GM15510 (cell line): ENCODE data around the gene CNTN2.

Source experiments
- POLR2A ChIP-seq: IDR thresholded peaks from 3 replicates; pipeline ENCODE4 v1.6.1; 2011; ENCODE audit warnings: borderline replicate concordance; ENCODE audit not compliant: insufficient read length; ENCODE audit errors: extremely low read depth

Gene CNTN2

DNA sequence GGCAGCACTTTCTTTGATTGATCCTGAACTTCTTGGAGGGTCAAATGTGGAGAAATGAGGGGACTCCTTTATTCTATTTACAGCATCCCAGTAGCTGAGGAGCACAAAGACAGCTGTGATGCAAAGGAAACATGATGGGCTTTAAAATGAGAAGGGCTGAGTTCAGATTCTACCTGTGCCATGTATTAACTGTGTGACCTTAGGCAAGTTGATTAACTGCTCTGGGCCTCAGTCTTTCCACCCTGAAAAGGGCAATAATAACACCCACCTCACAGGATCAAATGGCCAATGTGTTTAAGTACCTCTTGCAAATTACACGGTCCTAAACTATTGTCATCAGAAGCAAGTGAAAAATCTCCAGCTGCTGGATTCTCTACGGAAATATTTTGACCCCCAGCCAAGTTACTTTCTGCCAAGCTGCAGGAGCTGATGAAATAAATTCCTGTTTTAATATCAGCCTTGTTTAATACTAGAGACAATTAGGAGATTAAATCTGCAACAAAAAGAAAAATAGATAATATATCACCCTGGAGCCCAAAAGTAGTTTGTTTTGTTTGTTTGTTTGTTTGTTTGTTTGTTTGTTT lies 25.5 kb downstream of the CNTN2 start:
- no peak for TF ChIP-seq POLR2A

DNA sequence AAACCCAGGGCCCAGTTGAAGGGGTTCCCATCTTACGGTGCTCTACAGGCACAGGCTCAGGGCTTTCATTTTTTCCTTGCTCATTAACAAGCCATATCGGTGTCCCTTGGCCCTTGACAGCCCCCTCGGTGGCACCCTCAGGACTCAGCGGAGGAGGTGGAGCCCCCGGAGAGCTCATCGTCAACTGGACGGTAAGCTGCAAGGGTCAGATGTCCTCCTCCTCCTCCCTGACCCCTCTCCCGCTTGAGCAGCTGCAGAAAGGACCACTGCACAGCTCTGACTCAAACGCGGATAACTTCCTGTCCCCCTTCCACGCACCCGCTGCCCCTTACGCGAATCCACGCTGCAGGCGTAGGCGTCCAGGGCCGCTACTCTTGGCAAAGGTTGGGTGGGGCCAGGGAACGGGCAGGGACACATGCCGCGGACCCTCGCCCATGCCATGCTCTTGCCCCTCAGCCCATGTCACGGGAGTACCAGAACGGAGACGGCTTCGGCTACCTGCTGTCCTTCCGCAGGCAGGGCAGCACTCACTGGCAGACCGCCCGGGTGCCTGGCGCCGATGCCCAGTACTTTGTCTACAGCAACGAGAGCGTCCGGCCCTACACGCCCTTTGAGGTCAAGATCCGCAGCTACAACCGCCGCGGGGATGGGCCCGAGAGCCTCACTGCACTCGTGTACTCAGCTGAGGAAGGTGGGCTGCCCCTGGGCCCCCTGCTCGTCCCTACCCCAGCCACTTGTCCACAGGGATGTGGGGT lies 26.5 kb downstream of the CNTN2 start:
- TF ChIP-seq POLR2A, result no peak

DNA sequence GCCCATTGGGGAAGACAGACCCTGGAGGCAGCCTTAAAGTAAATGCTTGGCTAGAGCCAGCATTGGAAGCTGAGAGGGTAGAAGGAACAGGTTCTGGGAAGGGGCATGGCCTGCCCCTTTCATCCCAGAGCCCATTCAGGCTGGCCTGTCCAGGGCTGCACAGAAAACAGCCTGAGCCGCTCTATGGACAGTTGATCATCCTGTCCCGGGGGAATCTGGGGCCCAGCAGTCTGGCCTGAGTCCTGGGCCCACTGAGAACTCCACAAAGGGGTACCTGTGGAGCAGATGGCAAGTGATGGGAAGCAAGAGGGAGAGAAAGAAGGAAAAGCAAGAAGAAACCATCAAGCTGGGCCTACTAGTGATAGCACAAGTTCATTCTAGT lies 28.0 kb downstream of the CNTN2 start:
- TF ChIP-seq POLR2A, result no peak

DNA sequence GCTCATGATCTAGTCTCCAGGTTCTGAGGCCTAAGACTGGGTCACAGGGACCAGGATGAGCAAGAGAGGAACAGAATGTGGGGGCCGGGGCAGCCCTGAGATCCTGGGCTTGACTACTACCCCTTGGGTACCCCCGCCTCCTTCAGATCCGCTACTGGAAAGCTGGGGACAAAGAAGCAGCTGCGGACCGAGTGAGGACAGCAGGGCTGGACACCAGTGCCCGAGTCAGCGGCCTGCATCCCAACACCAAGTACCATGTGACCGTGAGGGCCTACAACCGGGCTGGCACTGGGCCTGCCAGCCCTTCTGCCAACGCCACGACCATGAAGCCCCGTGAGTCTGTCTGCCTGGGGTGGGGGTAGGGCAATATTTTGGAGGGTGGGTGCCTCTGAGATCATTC lies 28.8 kb downstream of the CNTN2 start:
- no peak for TF ChIP-seq POLR2A

DNA sequence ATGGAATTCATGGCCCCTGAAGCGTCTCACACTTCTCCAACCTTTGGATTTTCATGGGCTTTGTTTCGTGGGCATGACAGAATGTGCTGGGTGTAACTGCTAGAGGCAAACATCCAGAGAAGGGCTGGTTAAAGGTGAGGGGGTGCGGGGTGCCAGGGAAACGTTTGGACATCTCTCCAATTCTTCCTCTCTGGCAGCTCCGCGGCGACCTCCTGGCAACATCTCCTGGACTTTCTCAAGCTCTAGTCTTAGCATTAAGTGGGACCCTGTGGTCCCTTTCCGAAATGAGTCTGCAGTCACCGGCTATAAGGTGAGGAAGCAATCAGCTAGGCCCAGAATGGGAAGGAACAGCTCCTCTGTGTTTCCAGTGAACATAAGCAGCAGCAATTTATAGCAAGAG lies 29.3 kb downstream of the CNTN2 start:
- no peak for TF ChIP-seq POLR2A

DNA sequence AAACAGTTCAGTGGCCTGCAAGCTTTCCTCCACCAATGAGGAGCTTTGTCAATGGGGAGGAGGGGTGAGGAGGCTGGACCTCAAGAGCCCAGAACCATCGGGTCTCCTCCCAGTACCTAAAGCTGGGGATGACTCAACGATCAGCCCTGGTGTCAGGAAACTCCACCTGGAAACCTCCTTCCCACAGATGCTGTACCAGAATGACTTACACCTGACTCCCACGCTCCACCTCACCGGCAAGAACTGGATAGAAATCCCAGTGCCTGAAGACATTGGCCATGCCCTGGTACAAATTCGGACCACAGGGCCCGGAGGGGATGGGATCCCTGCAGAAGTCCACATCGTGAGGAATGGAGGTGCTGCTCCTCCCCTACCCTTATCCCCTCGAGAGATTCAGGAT lies 29.9 kb downstream of the CNTN2 start:
- TF ChIP-seq POLR2A, result no peak

DNA sequence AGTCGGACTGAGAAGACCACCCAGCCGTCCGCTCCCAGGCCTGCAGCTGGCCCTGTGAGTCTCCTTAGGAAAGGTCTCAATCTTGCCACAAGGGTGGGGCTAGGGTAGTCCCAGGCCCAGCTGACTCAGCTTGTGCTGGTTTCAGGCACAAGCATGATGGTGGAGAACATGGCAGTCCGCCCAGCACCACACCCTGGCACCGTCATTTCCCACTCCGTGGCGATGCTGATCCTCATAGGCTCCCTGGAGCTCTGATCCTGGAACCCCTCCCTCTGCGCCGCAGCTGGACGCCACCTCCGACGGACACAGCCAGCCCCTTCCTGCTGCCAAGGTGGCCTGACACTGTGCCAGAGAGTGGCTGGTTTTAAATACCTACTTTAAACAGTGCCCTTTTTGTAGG lies 30.5 kb downstream of the CNTN2 start:
- TF ChIP-seq POLR2A, result no peak

DNA sequence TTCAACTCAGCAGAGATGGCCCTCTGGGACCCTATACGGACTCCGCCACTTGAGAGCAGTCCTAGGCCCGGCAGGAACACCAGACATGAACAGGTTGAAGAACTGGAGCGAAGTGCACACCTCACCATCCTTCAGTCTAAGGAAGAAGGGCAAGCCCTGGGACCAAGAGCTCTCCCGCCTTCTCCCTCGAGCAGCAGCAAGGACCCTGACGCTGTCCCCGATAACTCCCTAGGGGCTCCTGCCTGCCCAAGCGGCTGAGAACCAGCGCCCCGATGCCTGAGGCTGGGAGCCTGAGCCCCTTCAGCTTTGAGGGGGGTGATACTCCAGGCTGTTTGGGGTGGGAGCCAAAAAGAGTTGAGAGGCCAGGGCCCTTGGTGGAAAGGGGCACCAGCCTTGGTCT lies 31.1 kb downstream of the CNTN2 start:
- TF ChIP-seq POLR2A, result no peak

DNA sequence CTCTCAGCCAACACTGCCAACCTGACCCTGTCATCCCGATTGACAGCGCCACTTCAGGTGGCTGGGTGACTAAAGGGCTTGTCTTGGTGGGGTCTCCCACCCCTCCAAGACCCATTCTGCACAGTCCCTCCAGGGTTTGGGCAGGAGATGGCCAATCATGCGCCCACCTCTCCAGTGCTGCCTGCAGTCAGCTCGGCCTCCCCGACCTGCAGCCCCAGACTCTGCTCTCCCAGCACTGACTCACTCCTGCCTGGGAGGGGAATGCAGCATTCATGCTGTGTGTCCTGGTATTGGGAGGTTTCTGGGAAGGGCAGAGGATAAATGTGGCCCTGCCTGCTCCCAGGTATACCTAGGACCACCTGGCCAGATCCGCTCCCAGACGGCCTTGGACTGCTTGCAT lies 31.5 kb downstream of the CNTN2 start:
- no peak for TF ChIP-seq POLR2A

DNA sequence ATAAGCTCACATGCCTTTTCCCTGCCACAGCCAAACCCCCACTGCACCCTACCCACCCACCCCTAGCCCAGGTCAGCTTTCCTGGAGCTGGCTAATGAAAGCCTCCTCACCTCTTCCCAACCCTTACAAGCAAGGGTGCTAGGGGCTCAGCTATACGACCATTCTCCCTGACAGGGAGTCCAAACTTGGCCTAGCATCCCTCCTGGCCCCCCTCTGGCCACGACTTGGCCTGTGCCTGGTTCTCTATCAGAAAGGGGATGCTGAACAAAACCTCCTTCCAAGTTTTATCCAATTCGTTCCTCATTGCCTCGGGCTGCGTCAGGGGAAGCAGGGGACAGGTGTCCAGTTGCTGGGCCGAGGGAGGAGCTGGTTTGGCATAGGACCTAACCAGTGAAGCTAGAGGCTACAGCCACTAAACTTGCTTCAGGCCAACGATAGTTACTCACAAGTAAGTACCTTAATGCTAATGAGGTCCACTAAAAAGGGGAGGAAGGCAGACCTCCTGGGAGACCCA lies 32.7 kb downstream of the CNTN2 start:
- TF ChIP-seq POLR2A, result no peak

DNA sequence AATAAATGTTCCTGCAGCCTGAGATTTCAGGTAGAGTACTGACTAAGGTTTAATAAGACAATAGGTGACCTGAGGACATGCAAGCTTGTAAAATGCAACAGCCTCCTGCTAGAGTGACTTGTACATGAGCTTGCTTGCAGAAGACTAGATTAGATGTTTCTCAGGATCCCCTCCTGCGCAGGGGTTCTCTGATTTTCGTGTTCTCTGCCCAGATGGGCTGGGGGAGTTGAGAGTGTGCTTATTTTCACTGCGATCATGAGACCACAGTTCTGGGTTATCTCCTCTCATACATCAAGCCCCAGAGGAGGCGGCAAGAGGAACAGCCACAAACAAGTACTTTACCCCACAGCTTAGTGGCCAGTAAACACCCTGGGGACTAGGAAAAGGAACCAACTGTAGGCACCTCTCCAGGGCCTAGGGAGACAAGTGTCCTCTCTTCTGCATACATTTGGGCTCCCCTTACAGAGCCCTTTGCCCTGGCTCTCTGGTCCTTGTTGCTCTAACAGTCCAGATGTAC lies 33.3 kb downstream of the CNTN2 start:
- TF ChIP-seq POLR2A, result no peak

DNA sequence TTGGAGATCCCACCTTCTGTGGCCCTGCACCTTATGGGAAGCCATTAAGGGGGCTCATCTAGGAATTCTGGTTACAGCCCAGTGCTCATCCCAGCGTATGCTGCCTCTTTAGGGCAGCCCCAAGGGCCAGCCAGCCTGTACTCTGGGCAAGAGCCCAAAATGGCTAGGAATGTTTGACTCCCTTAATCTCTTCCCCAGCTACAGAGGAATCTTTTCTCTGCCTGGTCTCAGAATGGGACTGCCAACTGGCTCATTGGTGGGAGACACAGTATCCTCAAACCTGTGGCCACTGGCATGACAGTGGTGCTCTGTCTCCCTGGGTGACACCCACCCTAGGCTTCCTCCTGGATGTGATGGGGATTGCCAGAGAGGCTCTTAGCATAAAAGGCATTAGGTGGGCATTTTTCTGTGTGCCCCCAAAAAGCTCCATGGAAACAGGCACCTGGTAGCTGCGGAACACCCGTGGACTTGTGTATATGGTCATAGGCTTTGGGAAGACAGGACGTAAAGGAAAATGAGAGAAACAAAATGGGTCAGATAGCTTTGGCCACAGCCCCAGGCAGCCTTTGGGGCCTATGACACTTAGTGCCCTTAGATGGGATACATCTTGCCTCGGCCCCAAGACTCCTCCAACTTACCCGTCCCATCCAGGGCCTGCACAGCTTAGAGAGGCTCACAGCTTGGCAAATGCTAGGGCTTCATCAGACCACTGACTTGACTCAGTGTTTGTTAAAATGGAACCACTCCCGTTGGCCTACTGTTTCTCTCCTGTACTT lies 34.3 kb downstream of the CNTN2 start:
- no peak for TF ChIP-seq POLR2A

DNA sequence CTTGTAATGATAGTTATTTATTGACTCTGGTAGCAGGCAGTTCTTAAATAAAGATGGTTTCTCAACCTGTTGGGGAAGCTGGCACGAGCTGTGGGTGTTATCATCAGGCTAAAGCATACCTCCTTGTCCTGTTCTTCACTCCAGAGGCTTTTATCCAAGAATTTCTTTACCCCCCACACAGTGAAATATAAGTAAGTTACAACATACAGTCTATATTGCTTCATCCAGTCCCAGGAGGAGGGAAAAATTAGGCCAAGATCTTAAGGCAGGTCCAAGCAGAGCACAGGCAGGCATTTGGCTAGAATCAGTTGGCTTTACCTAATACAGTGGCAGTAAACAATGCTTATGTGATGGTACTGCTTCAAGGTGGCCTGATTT lies 34.9 kb downstream of the CNTN2 start:
- TF ChIP-seq POLR2A, result no peak

DNA sequence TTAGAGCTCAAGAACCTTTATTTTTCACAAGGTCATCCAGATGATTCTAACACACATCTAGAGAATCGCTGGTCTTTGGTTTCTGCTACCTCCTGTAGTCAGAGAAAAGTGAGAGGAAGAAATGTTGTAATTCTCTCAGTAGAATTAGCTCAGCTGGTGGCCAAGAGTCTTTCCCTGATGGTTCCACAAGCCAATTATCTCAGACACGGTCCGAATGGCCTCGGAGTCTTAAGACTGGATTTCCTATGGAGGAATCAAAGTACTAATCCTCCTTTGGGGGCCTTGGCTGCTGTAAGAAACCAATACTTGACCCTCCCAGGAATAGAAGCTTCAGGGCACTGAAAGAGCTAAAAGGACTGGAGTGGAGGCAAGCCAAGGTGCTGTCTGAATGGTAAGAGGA lies 39.4 kb downstream of the CNTN2 start:
- no peak for TF ChIP-seq POLR2A

DNA sequence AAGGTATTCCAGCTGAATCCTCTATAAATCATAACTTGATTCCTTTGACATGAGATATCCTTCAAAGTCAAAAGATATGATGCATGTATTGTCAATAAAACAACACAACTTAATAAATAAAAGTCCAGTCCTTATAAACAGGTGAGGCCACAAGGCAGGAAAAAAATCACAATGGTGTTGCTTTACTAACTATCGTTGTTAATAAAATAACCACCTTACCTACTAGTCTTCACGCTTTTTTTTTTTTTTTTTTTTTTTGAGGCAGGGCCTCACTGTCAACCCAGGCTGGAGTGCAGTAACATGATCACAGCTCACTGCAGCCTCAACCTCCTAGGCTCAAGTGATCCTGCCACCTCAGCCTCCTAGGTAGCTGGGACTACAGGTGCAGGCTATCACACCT lies 41.3 kb downstream of the CNTN2 start, which contains the start of gene TMEM81:
Gene TMEM81 (minus strand): TSS at position 101 of the 400 bp plus-strand sequence. CDS start 140 bp downstream, outside the sequence.
- TF ChIP-seq POLR2A, result no peak

DNA sequence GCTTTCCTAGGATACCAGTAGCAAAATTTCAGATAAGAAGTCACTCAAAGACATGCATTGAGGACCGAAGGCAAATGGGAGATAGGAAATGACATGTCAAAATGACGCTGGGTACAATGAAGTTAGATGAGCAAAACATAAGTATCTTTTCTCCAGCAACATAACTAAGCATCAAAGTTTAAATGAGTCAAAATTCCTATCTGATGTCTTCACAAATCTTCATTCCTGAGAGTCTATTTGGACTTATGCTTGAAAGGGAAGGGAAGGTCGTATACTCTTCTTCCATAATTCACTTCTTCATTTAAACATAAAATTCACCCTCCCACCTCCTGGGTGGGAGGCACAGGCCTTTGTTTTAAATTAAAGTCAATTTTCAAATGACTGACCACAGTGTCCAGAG lies 45.3 kb downstream of the CNTN2 start:
- no peak for TF ChIP-seq POLR2A

DNA sequence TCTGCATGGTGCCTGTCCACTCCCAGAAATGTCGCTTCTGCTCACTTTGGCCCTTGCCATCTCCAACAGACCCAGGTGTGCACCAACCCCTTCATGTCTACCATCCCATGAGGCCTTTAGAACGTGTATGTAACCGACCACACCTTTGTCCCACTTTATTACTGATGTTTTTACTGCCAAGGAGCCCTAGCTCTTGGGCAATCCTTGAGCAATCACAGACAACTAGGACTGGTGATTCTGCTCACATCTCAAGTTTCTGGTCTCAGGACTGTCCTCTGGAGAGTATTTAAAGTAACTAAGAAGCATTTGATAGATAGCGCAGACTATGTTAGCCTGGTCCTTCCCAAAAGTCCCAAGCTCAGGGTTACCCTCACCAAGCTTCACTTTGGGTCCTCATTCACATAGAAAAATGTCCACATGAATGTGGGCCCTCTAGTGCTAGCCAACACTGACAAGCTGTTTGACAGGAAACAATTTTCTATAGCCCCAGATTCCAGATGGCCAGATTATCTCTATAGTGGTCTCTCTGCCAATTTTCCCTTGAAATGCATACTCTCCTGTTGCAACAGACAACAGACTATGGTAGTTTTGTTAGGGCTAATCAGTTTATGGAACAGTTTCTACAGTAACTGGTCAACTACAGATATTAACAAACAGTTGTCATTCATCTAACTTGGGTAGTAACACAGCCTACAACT lies 48.2 kb downstream of the CNTN2 start:
- TF ChIP-seq POLR2A, result no peak
